ENCODE data around the gene BABAM2. TPM values are rescaled to one million over a fixed set of nuclear protein-coding genes. Genes with fewer than 3 reads are reported as not detected.
A peak's percentile ranks its signal among the peaks of the same experiment; 100 is the strongest.

Gene BABAM2
- total RNA-seq, 1 experiment from 2014 or later: 57.6 TPM

GRCh38 chr2:27959496-27959895 is 69.0 kb downstream of the BABAM2 start:
- no peaks in the 10 kb centered on the region for H3K27me3 Mint-ChIP-seq (ENCODE audit: insufficient read depth, unreplicated experiment)
- ChIA-PET CTCF (interaction anchor here (0.6 kb wide), 1 partner anchor 15 kb away, joined by 3 read pairs; no protein-coding TSS in a partner anchor), POLR2A (interaction anchor here (0.6 to 7.1 kb wide), 8 partner anchors 18 to 432 kb away, joined by 3 to 57 read pairs (median 4); partner anchors contain the start of gene FOSL2)
- DNase-seq (ENCODE audit: unreplicated experiment): peak; percentile 70
- no peak for TF ChIP-seq CTCF (IDR thresholded peaks at IDR 0.05; ENCODE audit: unreplicated experiment)
- H3K27ac Mint-ChIP-seq (ENCODE audit: low read depth, unreplicated experiment): peak overlapping the region; percentile 12
- H3K9me3 Mint-ChIP-seq (ENCODE audit: unreplicated experiment): no peaks in the 10 kb centered on the region
- no TSS peak for BruUV-seq (replicated peaks)
- H3K36me3 Mint-ChIP-seq (ENCODE audit: insufficient read depth, unreplicated experiment): peaks cover 5% of the 10 kb centered on the region
- H3K4me3 Mint-ChIP-seq (ENCODE audit: unreplicated experiment): peak overlapping the region; percentile 3
- intact Hi-C loops (cut with micrococcal nuclease): loop anchor here (5.0 to 10.0 kb wide), 2 partner anchors 215 to 488 kb away; no protein-coding TSS in a partner anchor
- peaks cover 62% of the 10 kb centered on the region for H3K4me1 Mint-ChIP-seq (ENCODE audit: insufficient read depth, unreplicated experiment)

GRCh38 chr2:27960237-27960912 is 69.8 kb downstream of the BABAM2 start:
- no TSS peak for BruUV-seq (replicated peaks)
- Mint-ChIP-seq H3K27ac (ENCODE audit: low read depth, unreplicated experiment) (peak overlapping the region; percentile 12), H3K36me3 (ENCODE audit: insufficient read depth, unreplicated experiment) (peaks cover 5% of the 10 kb centered on the region), H3K27me3 (ENCODE audit: insufficient read depth, unreplicated experiment) (no peaks in the 10 kb centered on the region), H3K9me3 (ENCODE audit: unreplicated experiment) (no peaks in the 10 kb centered on the region), H3K4me3 (ENCODE audit: unreplicated experiment) (peak overlapping the region; percentile 3), H3K4me1 (ENCODE audit: insufficient read depth, unreplicated experiment) (peaks cover 54% of the 10 kb centered on the region)
- no peak for TF ChIP-seq CTCF (IDR thresholded peaks at IDR 0.05; ENCODE audit: unreplicated experiment)
- CTCF ChIA-PET: interaction anchor here (0.5 to 0.6 kb wide), 2 partner anchors 14 to 309 kb away, joined by 3 to 6 read pairs; no protein-coding TSS in a partner anchor
- peak; percentile 62 for DNase-seq (ENCODE audit: unreplicated experiment)
- POLR2A ChIA-PET: interaction anchor here (0.6 to 7.1 kb wide), 15 partner anchors 11 to 431 kb away, joined by 3 to 57 read pairs (median 4); partner anchors contain the start of gene FOSL2
- intact Hi-C loops (cut with micrococcal nuclease): loop anchor here (2.0 kb wide), 1 partner anchor 20 kb away; no protein-coding TSS in a partner anchor

- no TSS peak for BruUV-seq (replicated peaks)
- Mint-ChIP-seq H3K9me3 (ENCODE audit: unreplicated experiment) (no peaks in the 10 kb centered on the region), H3K4me3 (ENCODE audit: unreplicated experiment) (no peak overlapping the region), H3K4me1 (ENCODE audit: insufficient read depth, unreplicated experiment) (peaks cover 57% of the 10 kb centered on the region), H3K27ac (ENCODE audit: low read depth, unreplicated experiment) (peak overlapping the region; percentile 14), H3K27me3 (ENCODE audit: insufficient read depth, unreplicated experiment) (no peaks in the 10 kb centered on the region), H3K36me3 (ENCODE audit: insufficient read depth, unreplicated experiment) (peaks cover 5% of the 10 kb centered on the region)
- CTCF ChIA-PET: interaction anchor here (0.6 to 1.3 kb wide), 5 partner anchors 11 to 287 kb away, joined by 3 to 6 read pairs (median 4); no protein-coding TSS in a partner anchor
- intact Hi-C loops (cut with micrococcal nuclease): no loop called here
- DNase-seq (ENCODE audit: unreplicated experiment): peak; percentile 40
- POLR2A ChIA-PET: interaction anchor here (0.6 to 2.6 kb wide), 11 partner anchors 20 to 1688 kb away, joined by 3 to 8 read pairs (median 3); no protein-coding TSS in a partner anchor
- no peak for TF ChIP-seq CTCF (IDR thresholded peaks at IDR 0.05; ENCODE audit: unreplicated experiment)
These were observed 71.5 kb downstream of the BABAM2 start for GRCh38 chr2:27962006-27962405.

- Mint-ChIP-seq H3K36me3 (ENCODE audit: insufficient read depth, unreplicated experiment) (peaks cover 5% of the 10 kb centered on the region), H3K27ac (ENCODE audit: low read depth, unreplicated experiment) (no peak overlapping the region), H3K4me1 (ENCODE audit: insufficient read depth, unreplicated experiment) (peaks cover 51% of the 10 kb centered on the region), H3K27me3 (ENCODE audit: insufficient read depth, unreplicated experiment) (no peaks in the 10 kb centered on the region), H3K4me3 (ENCODE audit: unreplicated experiment) (no peak overlapping the region), H3K9me3 (ENCODE audit: unreplicated experiment) (no peaks in the 10 kb centered on the region)
- no TSS peak for BruUV-seq (replicated peaks)
- TF ChIP-seq CTCF (IDR thresholded peaks at IDR 0.05; ENCODE audit: unreplicated experiment): no peak
- intact Hi-C loops (cut with micrococcal nuclease): no loop called here
- ChIA-PET POLR2A (interaction anchor here (1.0 to 2.6 kb wide), 7 partner anchors 8 to 460 kb away, joined by 3 to 8 read pairs (median 4); partner anchors contain the start of gene FOSL2), CTCF (interaction anchor here (1.3 kb wide), 1 partner anchor 10 kb away, joined by 6 read pairs; no protein-coding TSS in a partner anchor)
- no peak for DNase-seq (ENCODE audit: unreplicated experiment)
These were observed 72.9 kb downstream of the BABAM2 start for GRCh38 chr2:27963472-27963871.

Data from MCF 10A (cell line).